Panc1 (cell line): ENCODE results near the gene ROBO3.

ENCODE experiments used
- POLR2AphosphoS5 ChIP-seq: IDR thresholded peaks from 2 replicates; pipeline ENCODE4 v1.6.1; 2012; ENCODE audit warnings: mild to moderate bottlenecking, low read depth, low read length, moderate library complexity
- SIN3A ChIP-seq: IDR thresholded peaks from 2 replicates; pipeline ENCODE4 v1.6.1; 2012; ENCODE audit warnings: low read depth, mild to moderate bottlenecking, low read length, moderate library complexity, borderline replicate concordance; ENCODE audit not compliant: insufficient read depth
- TF ChIP-seq, protein P1 (sequence below): fragments of 450-650 bp; IDR thresholded peaks from 2 replicates; pipeline ENCODE4 v1.5.1; 2017; ENCODE audit warnings: mild to moderate bottlenecking

DNA sequence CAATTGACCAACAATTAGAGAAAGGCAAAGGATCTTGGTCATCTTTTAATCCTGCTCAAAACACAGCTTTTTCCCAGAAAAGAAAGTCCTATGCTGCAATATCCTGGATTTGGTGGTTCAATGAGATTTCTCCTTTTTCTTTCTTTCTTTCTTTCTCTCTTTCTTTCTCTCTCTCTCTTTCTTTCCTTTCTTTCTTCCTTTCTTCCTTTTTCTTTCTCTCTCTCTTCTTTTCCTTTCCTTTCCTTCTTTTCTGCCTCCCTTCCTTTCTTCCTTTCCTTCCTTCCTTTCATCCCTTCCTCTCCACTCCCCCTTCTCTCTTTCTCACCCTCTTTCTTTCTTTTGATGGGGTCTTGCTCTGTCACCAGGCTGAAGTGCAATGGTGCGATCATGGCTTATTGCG lies 33.3 kb upstream of the ROBO3 start:
- TF ChIP-seq SIN3A: no peak
- TF ChIP-seq, protein P1, sequence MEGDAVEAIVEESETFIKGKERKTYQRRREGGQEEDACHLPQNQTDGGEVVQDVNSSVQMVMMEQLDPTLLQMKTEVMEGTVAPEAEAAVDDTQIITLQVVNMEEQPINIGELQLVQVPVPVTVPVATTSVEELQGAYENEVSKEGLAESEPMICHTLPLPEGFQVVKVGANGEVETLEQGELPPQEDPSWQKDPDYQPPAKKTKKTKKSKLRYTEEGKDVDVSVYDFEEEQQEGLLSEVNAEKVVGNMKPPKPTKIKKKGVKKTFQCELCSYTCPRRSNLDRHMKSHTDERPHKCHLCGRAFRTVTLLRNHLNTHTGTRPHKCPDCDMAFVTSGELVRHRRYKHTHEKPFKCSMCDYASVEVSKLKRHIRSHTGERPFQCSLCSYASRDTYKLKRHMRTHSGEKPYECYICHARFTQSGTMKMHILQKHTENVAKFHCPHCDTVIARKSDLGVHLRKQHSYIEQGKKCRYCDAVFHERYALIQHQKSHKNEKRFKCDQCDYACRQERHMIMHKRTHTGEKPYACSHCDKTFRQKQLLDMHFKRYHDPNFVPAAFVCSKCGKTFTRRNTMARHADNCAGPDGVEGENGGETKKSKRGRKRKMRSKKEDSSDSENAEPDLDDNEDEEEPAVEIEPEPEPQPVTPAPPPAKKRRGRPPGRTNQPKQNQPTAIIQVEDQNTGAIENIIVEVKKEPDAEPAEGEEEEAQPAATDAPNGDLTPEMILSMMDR: no peak
- TF ChIP-seq POLR2AphosphoS5: no peak
